Measurements from ENCODE around the gene PCNP. TPM values are rescaled to one million over a fixed set of nuclear protein-coding genes. Genes with fewer than 3 reads are reported as not detected.

Gene PCNP
- total and polyA plus RNA-seq, 7 donors = 77.8 to 133 (median 105) TPM

DNA sequence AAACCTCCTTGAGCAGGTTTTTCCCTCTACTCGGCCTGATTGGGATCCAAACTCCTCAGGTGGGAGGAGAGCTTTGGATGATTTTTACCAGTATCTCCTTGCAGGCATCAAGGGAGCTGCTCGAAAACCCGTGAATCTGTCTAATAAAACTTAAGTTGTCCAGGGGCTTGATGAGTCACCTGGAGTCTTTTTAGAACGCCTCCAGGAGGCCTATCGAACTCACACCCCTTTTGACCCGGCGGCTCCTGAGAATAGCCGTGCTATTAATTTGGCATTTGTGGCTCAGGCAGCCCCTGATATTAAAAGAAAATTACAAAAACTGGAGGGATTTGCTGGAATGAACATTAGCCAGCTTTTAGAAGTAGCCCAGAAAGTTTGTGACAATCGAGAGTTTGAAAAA is 61.4 kb downstream of the PCNP start:
- H3K27ac ChIP-seq = no peak overlapping the region
- intact Hi-C loops (cut with DNase I) = no loop called here
- TF ChIP-seq, protein P1, sequence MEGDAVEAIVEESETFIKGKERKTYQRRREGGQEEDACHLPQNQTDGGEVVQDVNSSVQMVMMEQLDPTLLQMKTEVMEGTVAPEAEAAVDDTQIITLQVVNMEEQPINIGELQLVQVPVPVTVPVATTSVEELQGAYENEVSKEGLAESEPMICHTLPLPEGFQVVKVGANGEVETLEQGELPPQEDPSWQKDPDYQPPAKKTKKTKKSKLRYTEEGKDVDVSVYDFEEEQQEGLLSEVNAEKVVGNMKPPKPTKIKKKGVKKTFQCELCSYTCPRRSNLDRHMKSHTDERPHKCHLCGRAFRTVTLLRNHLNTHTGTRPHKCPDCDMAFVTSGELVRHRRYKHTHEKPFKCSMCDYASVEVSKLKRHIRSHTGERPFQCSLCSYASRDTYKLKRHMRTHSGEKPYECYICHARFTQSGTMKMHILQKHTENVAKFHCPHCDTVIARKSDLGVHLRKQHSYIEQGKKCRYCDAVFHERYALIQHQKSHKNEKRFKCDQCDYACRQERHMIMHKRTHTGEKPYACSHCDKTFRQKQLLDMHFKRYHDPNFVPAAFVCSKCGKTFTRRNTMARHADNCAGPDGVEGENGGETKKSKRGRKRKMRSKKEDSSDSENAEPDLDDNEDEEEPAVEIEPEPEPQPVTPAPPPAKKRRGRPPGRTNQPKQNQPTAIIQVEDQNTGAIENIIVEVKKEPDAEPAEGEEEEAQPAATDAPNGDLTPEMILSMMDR (IDR thresholded peaks at IDR 0.05) = no peak
- no peaks in the 10 kb centered on the region for H3K9me3 ChIP-seq
- WGBS, 3 donors = 76 to 80% (median 77%) methylated on average over 9 of the region's 9 CpGs
- ATAC-seq (no peak), DNase-seq (no peak)
- no peaks in the 10 kb centered on the region for H3K4me1 ChIP-seq
- no peaks in the 10 kb centered on the region for H3K27me3 ChIP-seq (ENCODE audit: insufficient read depth in 3 of 3, low read length in 2 of 3)
- H3K4me3 ChIP-seq = no peak overlapping the region
- H3K36me3 ChIP-seq (ENCODE audit: insufficient read depth in 1 of 2, low read depth in 1 of 2) = no peaks in the 10 kb centered on the region

DNA sequence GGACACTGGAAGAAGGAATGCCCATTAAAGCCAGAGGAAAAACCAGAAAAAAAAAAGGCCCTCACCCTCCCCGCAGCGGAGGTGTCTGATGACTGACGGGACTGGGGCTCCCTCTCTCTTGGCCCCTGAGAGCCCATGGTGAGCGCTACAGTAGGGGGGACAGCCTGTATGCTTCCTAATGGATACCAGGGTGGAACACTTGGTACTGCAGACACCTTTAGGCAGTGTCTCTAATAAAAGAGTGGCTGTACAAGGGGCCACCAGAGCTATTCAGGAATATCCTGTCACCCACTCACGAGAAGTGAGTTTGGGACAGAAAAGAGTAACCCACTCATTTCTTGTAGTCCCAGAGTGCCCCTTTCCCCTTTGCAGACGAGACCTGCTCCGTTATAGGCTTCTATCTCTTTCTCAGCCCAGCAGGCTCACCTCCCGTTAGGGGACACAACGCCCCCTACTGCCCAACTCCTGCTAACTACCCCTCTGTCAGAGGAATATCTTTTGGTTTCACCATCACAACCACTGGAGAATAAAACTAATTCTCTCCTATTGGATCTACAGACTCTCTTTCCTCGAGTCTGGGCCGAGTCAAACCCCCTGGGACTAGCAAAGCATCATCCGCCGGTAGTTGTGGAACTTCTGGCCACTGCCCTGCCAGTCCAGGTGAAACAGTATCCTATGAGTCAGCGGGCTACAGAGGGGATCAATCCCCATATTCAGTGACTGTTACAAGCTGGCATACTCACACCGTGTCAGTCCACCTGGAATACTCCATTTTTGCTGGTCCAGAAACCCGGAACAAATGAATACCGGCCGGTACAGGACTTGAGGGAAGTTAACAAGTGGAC is 62.2 kb downstream of the PCNP start:
- intact Hi-C loops (cut with DNase I) = no loop called here
- 45 to 50% (median 46%) methylated on average over 18 of the region's 18 CpGs for WGBS, 3 donors
- Histone ChIP-seq H3K27ac (no peak overlapping the region), H3K36me3 (ENCODE audit: insufficient read depth in 1 of 2, low read depth in 1 of 2) (no peaks in the 10 kb centered on the region), H3K27me3 (ENCODE audit: insufficient read depth in 3 of 3, low read length in 2 of 3) (no peaks in the 10 kb centered on the region), H3K4me3 (no peak overlapping the region), H3K9me3 (no peaks in the 10 kb centered on the region), H3K4me1 (no peaks in the 10 kb centered on the region)
- ATAC-seq (peak in 3 of 4 donors; percentile 63 to 76 (median 75)), DNase-seq (peak; percentile 38 to 65)
- TF ChIP-seq, protein P1 (IDR thresholded peaks at IDR 0.05) = peak; percentile 45

DNA sequence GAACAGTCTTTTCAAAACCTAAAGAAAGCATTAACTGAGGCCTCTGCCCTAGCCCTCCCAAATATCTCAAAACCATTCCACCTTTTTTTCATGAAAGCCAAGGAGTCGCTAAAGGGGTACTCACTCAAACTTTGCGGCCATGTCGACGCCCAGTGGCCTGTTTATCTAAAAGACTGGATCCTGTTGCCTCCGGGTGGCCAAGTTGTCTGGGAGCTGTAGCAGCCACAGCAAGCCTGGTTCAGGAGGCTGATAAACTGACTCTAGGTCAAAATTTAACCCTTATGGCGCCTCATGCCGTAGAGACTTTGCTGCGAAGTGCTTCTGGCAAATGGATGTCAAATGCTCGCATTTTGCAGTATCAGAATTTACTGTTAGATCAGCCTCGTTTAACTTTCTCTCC is 63.5 kb downstream of the PCNP start:
- 84 to 91% (median 87%) methylated on average over 10 of the region's 10 CpGs for WGBS, 3 donors
- TF ChIP-seq, protein P1 (IDR thresholded peaks at IDR 0.05) = no peak
- Histone ChIP-seq H3K4me3 (no peak overlapping the region), H3K36me3 (ENCODE audit: insufficient read depth in 1 of 2, low read depth in 1 of 2) (no peaks in the 10 kb centered on the region), H3K4me1 (no peaks in the 10 kb centered on the region), H3K27ac (no peak overlapping the region), H3K9me3 (no peaks in the 10 kb centered on the region), H3K27me3 (ENCODE audit: insufficient read depth in 3 of 3, low read length in 2 of 3) (no peaks in the 10 kb centered on the region)
- ATAC-seq = no peak
- no peak for DNase-seq
- intact Hi-C loops (cut with DNase I) = no loop called here

DNA sequence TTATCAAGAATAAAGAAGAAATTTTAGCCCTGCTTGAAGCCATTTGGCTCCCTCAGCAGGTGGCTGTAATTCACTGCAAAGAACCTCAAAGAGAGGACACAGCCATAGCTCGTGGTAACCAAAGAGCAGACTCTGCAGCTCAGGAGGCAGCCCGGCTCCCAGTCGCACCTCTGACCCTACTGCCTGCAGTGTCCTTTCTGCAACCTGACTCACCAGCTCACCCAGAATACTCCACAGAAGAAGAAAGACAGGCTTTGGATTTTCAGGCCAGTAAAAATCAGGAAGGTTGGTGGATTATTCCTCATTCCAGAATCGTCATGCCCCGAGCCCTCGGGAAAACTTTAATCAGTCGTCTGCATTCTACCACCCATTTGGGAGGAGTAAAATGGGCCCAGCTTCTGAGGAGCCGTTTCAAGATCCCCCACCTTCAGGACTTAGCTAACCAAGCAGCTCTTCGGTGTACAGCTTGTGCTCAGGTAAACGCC is 64.3 kb downstream of the PCNP start:
- DNase-seq (no peak), ATAC-seq (no peak)
- Histone ChIP-seq H3K9me3 (no peaks in the 10 kb centered on the region), H3K36me3 (ENCODE audit: insufficient read depth in 1 of 2, low read depth in 1 of 2) (no peaks in the 10 kb centered on the region), H3K27me3 (ENCODE audit: insufficient read depth in 3 of 3, low read length in 2 of 3) (no peaks in the 10 kb centered on the region), H3K4me1 (no peaks in the 10 kb centered on the region), H3K27ac (no peak overlapping the region), H3K4me3 (no peak overlapping the region)
- TF ChIP-seq, protein P1 (IDR thresholded peaks at IDR 0.05) = no peak
- intact Hi-C loops (cut with DNase I) = no loop called here
- 72 to 73% (median 73%) methylated on average over 10 of the region's 10 CpGs for WGBS, 3 donors

Measured in psoas muscle (tissue), 8 donors.